Stimulated activated CD4-positive, alpha-beta T cell treated with anti-CD3 and anti-CD28 coated beads, Interleukin-15, amount 100 ng/mL, for 48 hours (primary cell): ENCODE data around the gene STK11.

Experiments used
- DNase-seq, 2 donors: peaks; one replicate each; pipeline ENCODE4 v3.0.0-alpha.2; 2020; ENCODE audit warnings: low read depth in 2 of 2

Gene STK11

GRCh38 chr19:1210227-1210538, 4.6 kb downstream of the STK11 start:
- DNase-seq = no peak

- no peak for DNase-seq
Observed at GRCh38 chr19:1211494-1212234, 6.1 kb downstream of the STK11 start.

- DNase-seq = peak in 1 of 2 donors; percentile 45
Observed at GRCh38 chr19:1213391-1214286, 8.1 kb downstream of the STK11 start.

- DNase-seq = no peak
Observed at GRCh38 chr19:1214299-1214861, 8.8 kb downstream of the STK11 start.

DNA sequence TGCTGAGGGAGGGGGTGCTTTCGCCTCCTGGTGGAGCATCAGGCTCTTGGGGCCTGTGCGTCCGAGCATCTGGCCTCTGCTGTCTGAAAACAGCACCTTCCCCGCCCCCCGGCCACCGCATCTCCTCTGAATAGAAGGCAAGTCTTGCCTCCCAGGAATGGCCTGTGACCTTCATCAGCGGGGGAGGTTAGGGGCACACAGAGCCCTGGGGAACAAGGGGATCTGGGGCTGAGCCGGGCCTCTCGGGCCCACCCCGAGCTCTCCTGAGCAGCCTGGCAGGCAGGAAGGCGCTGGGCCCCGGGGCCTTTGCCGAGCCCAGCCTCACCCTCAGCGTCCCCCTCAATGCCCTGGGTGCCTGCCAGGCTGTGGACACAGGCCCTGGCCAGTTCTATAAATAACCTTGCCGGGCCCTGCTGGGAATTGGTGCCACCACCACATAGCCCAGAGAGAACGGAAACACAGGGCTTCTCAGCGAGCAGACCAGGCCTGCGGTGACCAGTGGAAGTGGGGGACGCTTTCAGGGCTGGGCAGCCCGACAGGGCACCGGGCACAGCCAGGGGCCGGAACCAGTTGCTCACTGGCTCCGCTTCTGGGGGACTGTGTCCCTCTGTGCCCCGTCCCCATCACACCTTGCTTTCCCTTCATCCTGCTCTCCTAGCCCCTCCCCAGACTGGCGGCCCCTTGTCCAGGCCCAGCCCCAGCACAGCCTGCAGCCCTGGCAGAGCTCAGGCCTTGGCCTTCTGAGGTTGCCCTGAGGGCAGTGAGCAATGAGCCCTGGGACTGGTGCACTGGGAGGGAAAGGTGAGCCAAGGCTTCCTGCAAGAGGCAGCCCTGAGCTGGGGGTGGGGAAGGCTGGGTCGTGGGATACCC, 9.5 kb downstream of the STK11 start:
- no peak for DNase-seq

DNA sequence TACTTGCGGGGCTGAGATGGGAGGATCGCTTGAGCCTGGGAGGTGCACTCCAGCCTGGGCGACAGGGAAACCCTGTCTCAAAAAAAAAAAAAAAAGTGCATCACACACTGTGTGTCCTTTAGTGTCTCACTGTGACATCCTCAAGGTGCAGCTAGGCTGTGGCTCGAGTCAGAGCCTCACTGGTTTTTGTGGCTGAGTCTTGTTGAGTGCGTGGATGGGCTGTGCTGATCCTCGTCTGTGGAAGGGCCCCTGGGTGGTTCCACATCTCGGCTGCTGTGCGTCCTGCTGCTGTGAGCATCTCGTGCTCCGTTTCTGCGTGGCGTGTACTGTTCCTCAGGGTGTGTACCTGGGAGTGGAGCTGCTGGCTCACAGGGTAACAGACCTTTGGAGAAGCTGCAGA, 11.2 kb downstream of the STK11 start:
- DNase-seq = no peak

DNA sequence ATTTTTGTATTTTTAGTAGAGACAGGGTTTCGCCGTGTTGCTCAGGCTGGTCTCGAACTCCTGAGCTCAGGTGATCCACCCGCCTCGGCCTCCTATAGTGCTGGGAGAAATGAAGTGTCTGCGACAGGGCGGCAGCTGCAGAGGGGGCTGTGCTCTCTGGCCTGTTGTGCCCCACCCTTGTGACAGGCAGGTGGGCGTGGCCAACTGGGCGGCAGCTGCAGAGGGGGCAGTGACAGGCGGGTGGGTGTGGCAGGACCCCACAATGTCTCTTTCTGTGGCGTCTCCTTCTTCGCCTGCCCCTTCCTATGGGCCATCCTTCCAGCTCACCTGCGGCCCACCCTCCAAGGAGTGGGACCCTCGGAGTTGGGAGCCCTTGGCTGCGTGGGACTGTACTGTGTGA, 11.8 kb downstream of the STK11 start:
- DNase-seq = no peak

DNA sequence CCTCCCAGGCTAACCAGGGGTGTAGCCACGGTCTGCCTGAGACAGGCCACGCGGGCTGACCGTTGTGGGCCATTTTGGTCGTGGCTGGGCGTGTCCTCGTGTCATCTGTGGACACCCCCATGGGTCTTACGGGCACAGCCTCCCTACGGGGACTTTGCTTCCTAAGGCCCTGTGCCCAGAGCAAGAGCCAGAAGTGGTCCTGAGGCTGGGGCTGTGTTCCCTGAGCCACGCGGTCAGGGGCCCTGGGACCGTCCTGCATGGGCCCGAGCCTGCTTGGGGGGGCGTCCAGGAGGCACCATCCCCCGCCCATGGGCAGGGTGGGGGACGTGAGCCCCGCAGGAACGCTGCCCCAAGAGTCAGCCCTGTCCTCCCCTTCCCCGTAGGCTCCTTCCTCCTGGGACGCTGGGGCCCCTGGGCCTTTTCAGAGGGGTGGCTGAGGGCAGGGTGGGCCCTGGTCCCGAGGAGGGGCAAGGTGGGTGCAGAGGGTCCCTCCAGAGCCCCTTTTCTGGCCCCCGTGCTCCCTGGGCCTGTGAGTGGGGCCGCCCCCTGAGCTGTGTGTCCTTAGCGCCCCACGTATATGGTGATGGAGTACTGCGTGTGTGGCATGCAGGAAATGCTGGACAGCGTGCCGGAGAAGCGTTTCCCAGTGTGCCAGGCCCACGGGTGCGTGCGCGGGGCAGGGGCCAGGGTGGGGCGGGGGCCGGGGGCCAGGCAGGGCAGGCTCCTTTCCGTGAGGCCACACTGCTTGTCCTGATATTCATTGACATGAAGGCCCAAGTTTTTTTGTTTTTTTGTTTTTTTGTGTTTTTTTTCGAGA, 13.4 kb downstream of the STK11 start:
- DNase-seq = no peak

DNA sequence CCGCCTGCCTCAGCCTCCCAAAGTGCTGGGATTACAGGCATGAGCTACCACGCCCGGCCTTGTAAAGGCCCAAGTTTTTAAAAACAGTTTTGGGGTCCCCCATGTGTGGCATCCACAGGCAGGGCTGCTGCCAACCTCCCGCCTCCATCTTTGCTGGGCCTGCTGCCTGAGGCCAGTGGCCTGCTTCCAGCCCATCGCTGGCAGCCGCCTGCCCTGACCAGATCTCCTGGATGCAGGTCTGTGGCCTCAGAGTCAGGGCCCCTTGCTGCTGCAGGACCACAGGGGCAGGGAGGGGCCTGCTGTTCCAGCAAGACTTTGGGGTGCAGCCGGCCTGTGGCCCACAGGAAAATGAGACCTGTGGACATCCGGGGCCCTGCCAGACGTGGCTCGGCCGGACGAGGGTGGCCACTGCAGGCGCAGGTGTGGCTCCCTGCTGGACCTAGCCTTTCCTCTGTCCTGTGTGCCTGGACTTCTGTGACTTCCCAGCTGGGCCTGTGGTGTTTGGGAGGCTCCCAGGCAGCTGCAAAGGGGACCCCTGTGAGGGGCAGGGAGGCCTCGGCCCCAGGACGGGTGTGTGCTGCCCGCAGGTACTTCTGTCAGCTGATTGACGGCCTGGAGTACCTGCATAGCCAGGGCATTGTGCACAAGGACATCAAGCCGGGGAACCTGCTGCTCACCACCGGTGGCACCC, 14.4 kb downstream of the STK11 start:
- DNase-seq = no peak

GRCh38 chr19:1220477-1220930, 14.9 kb downstream of the STK11 start:
- DNase-seq = no peak

GRCh38 chr19:1220976-1221903, 15.7 kb downstream of the STK11 start:
- no peak for DNase-seq

DNA sequence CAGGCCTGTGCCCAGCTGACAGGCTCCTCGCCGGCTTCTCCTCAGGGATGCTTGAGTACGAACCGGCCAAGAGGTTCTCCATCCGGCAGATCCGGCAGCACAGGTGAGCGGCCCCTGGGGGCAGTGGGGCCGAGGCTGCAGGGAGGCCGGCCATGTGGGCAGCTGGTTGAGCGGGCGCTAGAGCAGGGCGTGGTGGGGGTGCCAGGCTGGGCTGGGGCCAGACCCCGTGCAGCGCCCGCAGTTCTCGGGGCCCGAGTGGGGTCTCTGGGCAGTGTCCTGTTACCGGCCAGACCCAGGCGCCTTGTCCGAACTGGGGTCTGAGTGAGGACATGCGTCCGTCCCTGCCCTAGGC, 16.3 kb downstream of the STK11 start:
- DNase-seq = no peak

DNA sequence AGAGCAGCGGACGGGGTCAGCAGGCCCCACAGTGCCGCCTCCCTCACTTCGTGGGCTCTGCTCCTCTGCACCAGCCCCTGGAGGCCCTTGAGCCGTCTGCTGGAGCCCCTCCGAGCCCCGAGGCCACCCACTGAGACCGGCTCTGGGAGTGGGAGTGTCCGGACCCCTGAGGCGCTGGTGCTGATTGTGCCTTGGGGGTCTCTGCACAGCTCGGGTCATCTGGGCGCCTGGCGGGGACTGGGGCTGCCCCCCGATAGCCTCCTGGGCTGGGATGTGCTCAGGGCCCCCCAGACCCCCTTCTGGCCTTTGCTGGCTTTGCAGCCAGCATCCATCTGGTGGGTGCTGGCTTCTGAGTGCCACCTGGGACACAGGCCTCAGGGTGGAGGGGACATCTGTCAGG, 16.8 kb downstream of the STK11 start:
- no peak for DNase-seq

- no peak for DNase-seq
Observed at GRCh38 chr19:1223018-1223855, 17.7 kb downstream of the STK11 start.

GRCh38 chr19:1224047-1224825, 18.7 kb downstream of the STK11 start:
- no peak for DNase-seq

DNA sequence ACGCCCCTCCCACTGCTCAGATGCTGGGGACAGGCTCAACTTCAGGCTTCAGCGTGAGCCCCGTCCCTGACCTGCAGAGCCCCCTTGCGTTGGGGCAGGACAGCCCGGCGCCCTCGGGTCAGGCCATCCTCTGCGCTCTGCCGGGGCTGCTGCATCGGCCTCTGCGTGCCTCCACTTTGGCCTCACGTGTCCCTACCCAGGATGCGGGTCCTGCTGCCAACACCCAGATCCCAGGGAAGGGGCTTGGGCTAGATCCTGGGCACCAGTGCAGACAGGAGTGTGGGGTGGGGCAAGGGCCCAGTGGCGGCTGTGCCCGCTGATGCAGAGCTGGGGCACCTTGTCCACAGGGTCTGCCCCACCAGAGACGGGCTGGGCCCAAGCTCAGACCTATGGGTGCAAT, 19.3 kb downstream of the STK11 start:
- no peak for DNase-seq

GRCh38 chr19:1225440-1226226, 20.1 kb downstream of the STK11 start:
- no peak for DNase-seq
